Suprapubic skin (tissue), 4 donors: ENCODE data around the gene RPH3AL. TPM values are rescaled to one million over a fixed set of nuclear protein-coding genes. Genes with fewer than 3 reads are reported as not detected.
"Not testable (repeated sequence)": the region's sequence is repeated elsewhere in the genome, so short reads cannot be mapped to it uniquely, and the experiment has no call there.

Source experiments
- DNase-seq, 2 donors: peaks; one replicate each; pipeline ENCODE4 v3.0.0-alpha.2; 2019; ENCODE audit warnings: low spot score in 2 of 2
- H3K27ac ChIP-seq: fragments of 200-600 bp; sonication (generic); one replicate; pipeline ENCODE4 v1.5.1; 2019
- H3K27me3 ChIP-seq: fragments of 200-600 bp; sonication (generic); one replicate; pipeline ENCODE4 v1.5.1; 2019
- H3K36me3 ChIP-seq: fragments of 200-600 bp; sonication (generic); one replicate; pipeline ENCODE4 v1.5.1; 2019
- H3K4me1 ChIP-seq: fragments of 200-600 bp; sonication (generic); one replicate; pipeline ENCODE4 v1.5.1; 2019
- H3K4me3 ChIP-seq: fragments of 200-600 bp; sonication (generic); one replicate; pipeline ENCODE4 v1.5.1; 2019; ENCODE audit warnings: mild to moderate bottlenecking
- H3K9me3 ChIP-seq: fragments of 200-600 bp; sonication (generic); one replicate; pipeline ENCODE4 v1.5.1; 2019
- EP300 ChIP-seq: sonication (generic); formaldehyde crosslinking; IDR thresholded peaks from one replicate; pipeline ENCODE4 v1.6.1; 2017; ENCODE audit warnings: antibody characterized with exemption
- POLR2A ChIP-seq, 2 donors: fragments of 450-650 bp; IDR thresholded peaks; one replicate each; pipeline ENCODE4 v1.6.1; 2017; ENCODE audit warnings: antibody characterized with exemption in 2 of 2, mild to moderate bottlenecking in 2 of 2, moderate library complexity in 2 of 2
- POLR2AphosphoS5 ChIP-seq, 3 donors: sonication (generic); formaldehyde crosslinking; IDR thresholded peaks; one replicate each; pipeline ENCODE4 v1.6.1; 2017; ENCODE audit warnings: antibody characterized with exemption in 3 of 3
- WGBS: methylation state at CpG from one replicate; pipeline ENCODE4 v1.1.5; 2018; 5-methylcytosine and 5-hydroxymethylcytosine counted together
- total RNA-seq, 4 donors: library from RNA; depleted of rRNA; stranded (reverse); fragments of >200 nt; gene quantifications; one replicate each; pipeline ENCODE4 v1.1.0, GENCODE V29; 2016
- TF ChIP-seq, protein P1 (sequence below), 2 donors: fragments of 200-600 bp in 1 of 2; fragments of 450-650 bp in 1 of 2; sonication (generic) in 1 of 2; IDR thresholded peaks; one replicate each; pipeline ENCODE4 v1.5.1; 2016 to 2019; ENCODE audit warnings: antibody characterized with exemption in 2 of 2, mild to moderate bottlenecking in 1 of 2, moderate library complexity in 1 of 2

Gene RPH3AL
- total RNA-seq, 4 donors from 2014 or later, result 1.7 to 39.5 (median 10.9) TPM

DNA sequence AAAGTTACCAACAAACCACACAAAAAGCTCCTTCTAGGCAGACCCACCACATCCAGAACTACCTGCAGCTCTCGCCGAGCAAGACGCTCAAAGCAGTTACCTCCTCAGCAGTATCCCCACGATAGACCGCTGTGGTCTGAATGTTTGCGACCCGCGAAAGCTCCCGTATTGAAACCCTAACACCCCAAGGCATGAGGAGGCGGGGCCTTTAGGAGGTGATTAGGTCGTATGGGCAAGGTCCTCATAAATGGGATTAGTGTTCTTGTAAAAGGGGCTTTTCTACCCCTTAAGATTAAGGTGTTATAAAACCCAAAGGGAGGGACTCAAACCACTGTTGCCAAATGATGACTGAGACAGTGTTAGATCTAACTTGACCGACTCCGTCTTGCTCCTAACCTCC, 19.0 kb upstream of the RPH3AL start:
- Histone ChIP-seq H3K36me3 (no peaks in the 10 kb centered on the region), H3K4me3 (no peak overlapping the region), H3K4me1 (no peaks in the 10 kb centered on the region), H3K27ac (no peak overlapping the region), H3K9me3 (no peaks in the 10 kb centered on the region), H3K27me3 (no peaks in the 10 kb centered on the region)
- TF ChIP-seq, protein P1, sequence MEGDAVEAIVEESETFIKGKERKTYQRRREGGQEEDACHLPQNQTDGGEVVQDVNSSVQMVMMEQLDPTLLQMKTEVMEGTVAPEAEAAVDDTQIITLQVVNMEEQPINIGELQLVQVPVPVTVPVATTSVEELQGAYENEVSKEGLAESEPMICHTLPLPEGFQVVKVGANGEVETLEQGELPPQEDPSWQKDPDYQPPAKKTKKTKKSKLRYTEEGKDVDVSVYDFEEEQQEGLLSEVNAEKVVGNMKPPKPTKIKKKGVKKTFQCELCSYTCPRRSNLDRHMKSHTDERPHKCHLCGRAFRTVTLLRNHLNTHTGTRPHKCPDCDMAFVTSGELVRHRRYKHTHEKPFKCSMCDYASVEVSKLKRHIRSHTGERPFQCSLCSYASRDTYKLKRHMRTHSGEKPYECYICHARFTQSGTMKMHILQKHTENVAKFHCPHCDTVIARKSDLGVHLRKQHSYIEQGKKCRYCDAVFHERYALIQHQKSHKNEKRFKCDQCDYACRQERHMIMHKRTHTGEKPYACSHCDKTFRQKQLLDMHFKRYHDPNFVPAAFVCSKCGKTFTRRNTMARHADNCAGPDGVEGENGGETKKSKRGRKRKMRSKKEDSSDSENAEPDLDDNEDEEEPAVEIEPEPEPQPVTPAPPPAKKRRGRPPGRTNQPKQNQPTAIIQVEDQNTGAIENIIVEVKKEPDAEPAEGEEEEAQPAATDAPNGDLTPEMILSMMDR (IDR thresholded peaks at IDR 0.05), result no peak
- TF ChIP-seq POLR2AphosphoS5 (IDR thresholded peaks at IDR 0.05) (no peak), POLR2A (IDR thresholded peaks at IDR 0.05) (no peak), EP300 (no peak)
- WGBS, result 86% methylated on average over 13 of the region's 13 CpGs
- DNase-seq, result no peak

DNA sequence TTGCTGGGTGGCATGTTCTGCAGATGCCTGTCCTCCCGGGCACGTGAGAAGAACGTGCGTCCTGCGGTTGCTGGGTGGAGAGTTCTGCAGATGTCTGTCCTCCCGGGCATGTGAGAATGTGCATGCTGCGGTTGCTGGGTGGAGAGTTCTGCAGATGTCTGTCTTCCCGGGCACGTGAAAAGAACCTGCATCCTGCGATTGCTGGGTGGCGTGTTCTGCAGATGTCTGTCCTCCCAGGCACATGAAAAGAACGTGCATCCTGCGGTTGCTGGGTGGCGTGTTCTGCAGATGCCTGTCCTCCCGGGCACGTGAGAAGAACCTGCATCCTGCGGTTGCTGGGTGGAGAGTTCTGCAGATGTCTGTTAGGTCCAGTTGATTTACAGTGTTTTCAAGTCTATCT, 15.0 kb upstream of the RPH3AL start:
- not testable (repeated sequence) for H3K36me3 ChIP-seq, H3K27ac ChIP-seq, H3K4me1 ChIP-seq, H3K4me3 ChIP-seq, H3K9me3 ChIP-seq, DNase-seq, H3K27me3 ChIP-seq
- WGBS, result 76% methylated on average over 10 of the region's 17 CpGs

DNA sequence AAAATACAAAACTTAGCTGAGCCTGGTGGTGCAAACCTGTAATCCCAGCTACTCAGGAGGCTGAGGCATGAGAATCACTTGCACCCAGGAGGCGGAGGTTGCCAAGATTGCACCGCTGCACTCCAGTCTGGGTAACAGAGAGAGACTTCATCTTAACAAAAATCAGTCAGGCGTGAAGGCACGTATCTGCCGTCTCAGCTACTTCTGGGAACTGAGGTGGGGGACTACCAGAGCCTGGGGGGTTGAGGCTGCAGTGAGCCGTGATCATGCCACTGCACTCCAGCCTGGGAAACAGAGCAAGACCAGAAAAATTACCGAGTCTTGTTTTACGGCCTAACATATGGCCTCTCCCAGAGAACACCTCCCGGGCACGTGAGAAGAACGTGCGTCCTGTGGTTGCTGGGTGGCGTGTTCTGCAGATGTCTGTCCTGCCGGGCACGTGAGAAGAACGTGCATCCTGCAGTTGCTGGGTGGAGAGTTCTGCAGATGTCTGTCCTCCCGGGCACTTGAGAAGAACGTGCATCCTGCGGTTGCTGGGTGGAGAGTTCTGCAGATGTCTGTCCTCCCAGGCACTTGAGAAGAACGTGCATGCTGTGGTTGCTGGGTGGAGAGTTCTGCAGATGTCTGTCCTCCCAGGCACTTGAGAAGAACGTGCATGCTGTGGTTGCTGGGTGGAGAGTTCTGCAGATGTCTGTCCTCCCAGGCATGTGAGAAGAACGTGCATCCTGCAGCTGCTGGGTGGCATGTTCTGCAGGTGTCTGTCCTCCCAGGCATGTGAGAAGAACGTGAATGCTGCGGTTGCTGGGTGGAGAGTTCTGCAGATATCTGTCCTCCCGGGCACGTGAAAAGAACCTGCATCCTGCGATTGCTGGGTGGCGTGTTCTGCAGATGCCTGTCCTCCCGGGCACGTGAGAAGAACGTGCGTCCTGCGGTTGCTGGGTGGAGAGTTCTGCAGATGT, 14.3 kb upstream of the RPH3AL start:
- not testable (repeated sequence) for H3K36me3 ChIP-seq, H3K4me1 ChIP-seq, H3K27ac ChIP-seq, H3K27me3 ChIP-seq, DNase-seq, H3K4me3 ChIP-seq, H3K9me3 ChIP-seq
- 68% methylated on average over 32 of the region's 33 CpGs for WGBS

DNA sequence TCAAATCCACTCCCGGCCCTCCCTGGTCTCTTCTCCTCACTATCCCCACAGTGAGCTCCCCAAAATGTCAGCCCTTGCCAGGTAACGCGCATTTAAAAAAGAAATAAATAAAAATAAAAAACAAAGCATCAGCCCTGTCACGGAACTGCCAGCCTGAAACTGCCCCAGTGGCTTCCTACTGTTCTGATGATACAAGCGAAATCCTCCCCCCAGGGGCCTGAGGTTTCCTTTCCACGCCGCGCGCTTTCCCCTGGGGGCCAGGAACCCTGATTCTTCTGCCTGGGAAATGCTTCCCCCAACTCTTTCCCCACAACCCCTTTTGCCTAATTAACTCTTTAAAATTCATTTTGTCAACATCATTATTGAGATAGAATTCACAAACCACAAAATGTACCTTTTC, 12.2 kb upstream of the RPH3AL start:
- Histone ChIP-seq H3K27me3 (no peaks in the 10 kb centered on the region), H3K9me3 (no peaks in the 10 kb centered on the region), H3K4me3 (no peak overlapping the region), H3K36me3 (no peaks in the 10 kb centered on the region), H3K4me1 (no peaks in the 10 kb centered on the region), H3K27ac (no peak overlapping the region)
- 63% methylated on average over 9 of the region's 9 CpGs for WGBS
- DNase-seq, result no peak
- TF ChIP-seq POLR2A (IDR thresholded peaks at IDR 0.05) (no peak), EP300 (no peak), POLR2AphosphoS5 (IDR thresholded peaks at IDR 0.05) (no peak)

DNA sequence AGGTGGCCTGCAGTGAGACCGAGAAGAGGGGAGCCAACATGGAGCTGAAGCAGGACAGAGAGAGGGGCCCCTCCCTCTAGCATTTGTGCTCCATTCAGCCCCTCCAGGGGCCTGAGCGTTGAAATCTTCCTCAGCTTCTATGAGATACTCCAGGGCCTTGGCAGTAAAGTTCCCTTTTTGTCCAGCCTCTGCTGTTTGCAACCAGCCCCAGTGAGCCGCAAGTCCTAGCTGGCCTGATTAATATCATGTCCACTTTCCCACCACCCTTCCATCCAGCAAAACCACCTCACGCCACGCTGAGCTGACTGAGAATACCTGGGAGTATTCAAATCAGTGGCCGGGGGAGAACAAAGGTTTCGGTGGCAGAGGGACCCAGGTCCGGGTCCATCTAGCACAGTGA, 11.7 kb upstream of the RPH3AL start:
- TF ChIP-seq POLR2A (IDR thresholded peaks at IDR 0.05), result no peak
- TF ChIP-seq, protein P1 (IDR thresholded peaks at IDR 0.05), result no peak
- TF ChIP-seq POLR2AphosphoS5 (IDR thresholded peaks at IDR 0.05), result no peak
- TF ChIP-seq EP300, result no peak
- no peaks in the 10 kb centered on the region for H3K27me3 ChIP-seq
- no peak overlapping the region for H3K27ac ChIP-seq
- no peaks in the 10 kb centered on the region for H3K36me3 ChIP-seq
- WGBS, result 86% methylated on average over 8 of the region's 8 CpGs
- H3K4me1 ChIP-seq, result no peaks in the 10 kb centered on the region
- no peaks in the 10 kb centered on the region for H3K9me3 ChIP-seq
- no peak overlapping the region for H3K4me3 ChIP-seq
- no peak for DNase-seq

DNA sequence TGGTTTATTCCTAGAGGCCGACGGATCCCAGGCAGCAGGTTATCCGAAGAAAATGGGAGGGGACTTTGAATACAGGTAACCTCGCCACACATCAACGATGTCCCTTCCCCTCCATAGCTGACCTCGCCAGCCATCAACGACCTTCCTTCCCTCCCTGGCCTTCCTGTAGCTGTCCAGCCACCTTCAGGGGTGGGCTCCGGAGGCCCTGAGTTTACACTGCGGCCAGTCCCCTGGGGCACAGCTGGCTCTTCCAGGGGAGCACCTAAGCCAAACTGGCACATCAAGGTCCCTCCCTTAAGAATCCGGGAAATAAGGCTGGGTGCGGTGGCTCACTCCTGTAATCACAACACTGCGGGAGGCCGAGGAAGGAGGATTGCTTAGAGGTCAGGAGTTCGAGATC, 10.1 kb upstream of the RPH3AL start:
- Histone ChIP-seq H3K27ac (no peak overlapping the region), H3K4me1 (peaks cover 4% of the 10 kb centered on the region), H3K36me3 (no peaks in the 10 kb centered on the region), H3K4me3 (no peak overlapping the region), H3K27me3 (no peaks in the 10 kb centered on the region), H3K9me3 (no peaks in the 10 kb centered on the region)
- TF ChIP-seq POLR2A (IDR thresholded peaks at IDR 0.05) (no peak), POLR2AphosphoS5 (IDR thresholded peaks at IDR 0.05) (no peak), EP300 (no peak)
- TF ChIP-seq, protein P1 (IDR thresholded peaks at IDR 0.05), result no peak
- no peak for DNase-seq
- WGBS, result 94% methylated on average over 14 of the region's 14 CpGs
